Measurements from ENCODE around the gene CHST11.

Gene CHST11

DNA sequence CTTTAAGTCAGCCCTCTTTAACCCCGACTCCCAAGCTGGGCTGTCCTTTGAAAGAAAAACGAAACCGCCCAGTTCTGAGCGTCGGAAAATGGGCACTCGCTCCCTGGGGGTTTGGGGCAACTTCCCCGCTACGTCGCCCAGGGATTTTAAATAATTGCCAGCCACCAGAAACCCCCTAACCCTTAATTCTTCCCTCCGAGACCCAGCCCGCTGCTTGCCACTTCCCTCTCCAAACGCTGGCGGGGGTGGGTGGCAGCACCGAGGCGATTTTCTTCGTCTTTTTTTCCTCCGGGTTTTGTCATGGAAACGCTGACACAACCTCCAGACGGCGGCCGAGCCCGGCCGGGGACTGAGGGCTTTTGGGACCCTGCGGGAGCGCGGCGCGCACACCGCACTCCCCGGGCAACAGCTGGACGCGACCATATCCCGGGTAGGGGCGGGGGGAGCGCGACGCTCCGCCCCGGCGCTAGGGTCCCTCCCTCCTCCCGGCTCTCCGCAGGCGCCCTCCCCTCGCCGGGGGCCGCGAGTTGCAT lies at the start of gene CHST11:
TSS of gene CHST11 (plus strand) at position 532 of the 533 bp plus-strand sequence.
- DNase-seq (ENCODE audit: low read depth), result peak; percentile 83
- peak within 1 kb of the TSS; percentile 85 for H3K4me3 ChIP-seq (ENCODE audit: low read length)
- TF ChIP-seq, protein P1, sequence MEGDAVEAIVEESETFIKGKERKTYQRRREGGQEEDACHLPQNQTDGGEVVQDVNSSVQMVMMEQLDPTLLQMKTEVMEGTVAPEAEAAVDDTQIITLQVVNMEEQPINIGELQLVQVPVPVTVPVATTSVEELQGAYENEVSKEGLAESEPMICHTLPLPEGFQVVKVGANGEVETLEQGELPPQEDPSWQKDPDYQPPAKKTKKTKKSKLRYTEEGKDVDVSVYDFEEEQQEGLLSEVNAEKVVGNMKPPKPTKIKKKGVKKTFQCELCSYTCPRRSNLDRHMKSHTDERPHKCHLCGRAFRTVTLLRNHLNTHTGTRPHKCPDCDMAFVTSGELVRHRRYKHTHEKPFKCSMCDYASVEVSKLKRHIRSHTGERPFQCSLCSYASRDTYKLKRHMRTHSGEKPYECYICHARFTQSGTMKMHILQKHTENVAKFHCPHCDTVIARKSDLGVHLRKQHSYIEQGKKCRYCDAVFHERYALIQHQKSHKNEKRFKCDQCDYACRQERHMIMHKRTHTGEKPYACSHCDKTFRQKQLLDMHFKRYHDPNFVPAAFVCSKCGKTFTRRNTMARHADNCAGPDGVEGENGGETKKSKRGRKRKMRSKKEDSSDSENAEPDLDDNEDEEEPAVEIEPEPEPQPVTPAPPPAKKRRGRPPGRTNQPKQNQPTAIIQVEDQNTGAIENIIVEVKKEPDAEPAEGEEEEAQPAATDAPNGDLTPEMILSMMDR (conservative IDR thresholded peaks at IDR 0.05; ENCODE audit: low read length), result peak; percentile 37

DNA sequence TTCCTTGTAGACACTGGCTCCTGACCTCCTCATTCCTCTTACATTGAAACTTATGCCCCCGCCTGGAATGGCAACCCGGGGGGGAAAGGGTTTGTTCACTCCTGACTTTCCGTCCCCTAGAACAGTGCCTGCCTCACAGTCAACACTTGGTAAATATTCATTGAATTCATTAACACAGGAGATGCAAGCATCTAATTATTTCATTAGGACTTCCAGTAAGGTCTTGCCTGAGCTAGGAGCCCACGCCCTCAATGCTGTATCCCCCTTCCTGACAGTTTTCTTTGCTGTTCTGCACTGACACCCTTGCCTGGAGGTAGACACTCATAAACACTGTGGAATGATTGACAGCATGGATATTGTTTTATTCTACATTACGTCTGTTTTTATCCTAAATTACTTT lies 49.3 kb upstream of the CHST11 start:
- TF ChIP-seq, protein P1 (conservative IDR thresholded peaks at IDR 0.05; ENCODE audit: low read length), result no peak
- H3K4me3 ChIP-seq (ENCODE audit: low read length), result no peak overlapping the region
- DNase-seq (ENCODE audit: low read depth), result no peak

DNA sequence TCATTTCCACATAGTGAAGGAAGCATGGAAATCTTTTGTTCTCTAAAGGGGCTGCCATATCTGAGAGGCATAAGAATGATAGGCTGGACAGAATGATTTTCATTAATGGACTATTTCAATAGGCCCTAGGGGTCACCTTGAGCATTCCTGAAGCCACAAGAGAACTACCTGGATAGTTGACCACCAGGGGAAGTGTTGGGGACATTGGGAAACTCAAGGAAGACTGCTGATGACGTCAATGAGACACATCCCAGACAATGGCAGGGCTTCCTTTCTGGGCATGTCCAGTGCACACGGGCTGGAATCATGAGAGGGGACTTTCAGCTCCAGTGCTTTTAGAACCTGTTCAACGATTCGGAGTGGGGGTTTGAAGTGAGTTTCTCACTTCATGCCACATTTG lies 48.8 kb upstream of the CHST11 start:
- TF ChIP-seq, protein P1 (conservative IDR thresholded peaks at IDR 0.05; ENCODE audit: low read length), result no peak
- no peak for DNase-seq (ENCODE audit: low read depth)
- H3K4me3 ChIP-seq (ENCODE audit: low read length), result no peak overlapping the region

DNA sequence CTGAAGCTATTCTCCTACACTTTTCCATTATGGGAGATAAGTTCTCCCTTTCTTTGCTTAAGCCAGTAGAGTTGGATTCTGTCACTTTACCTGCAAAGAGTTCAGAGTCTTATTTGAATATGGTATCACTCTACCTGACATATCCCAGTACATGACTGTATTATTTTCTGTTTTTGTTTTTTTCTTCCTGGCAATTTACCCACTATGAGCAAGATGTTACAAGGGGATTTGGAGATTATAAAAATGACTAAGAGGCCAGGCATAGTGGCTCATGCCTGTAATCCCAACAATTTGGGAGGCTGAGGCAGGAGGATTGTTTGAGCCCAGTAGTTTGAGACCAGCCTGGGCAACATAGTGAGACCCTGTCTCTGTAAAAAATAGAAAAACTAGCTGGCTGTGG lies 46.4 kb upstream of the CHST11 start:
- DNase-seq (ENCODE audit: low read depth), result no peak
- TF ChIP-seq, protein P1 (conservative IDR thresholded peaks at IDR 0.05; ENCODE audit: low read length), result no peak
- H3K4me3 ChIP-seq (ENCODE audit: low read length), result no peak overlapping the region

DNA sequence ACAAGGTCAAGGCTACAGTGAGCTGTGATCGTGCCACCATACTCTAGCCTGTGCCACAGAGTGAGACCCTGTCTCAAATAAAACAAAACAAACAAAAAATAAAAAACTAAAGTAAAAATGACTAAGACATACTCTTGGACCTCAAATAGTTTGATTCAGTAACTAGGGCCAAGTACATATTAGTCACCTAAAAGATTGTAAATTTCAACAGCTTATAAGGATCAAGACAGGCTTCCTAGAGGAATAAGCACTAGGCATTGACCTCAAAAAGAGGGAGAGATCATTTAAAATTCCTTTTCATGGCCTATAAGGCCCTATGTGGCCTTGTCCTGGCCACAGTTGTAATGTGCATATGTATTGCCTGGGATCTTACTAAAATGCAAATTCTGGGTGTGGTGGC lies 46.0 kb upstream of the CHST11 start:
- TF ChIP-seq, protein P1 (conservative IDR thresholded peaks at IDR 0.05; ENCODE audit: low read length), result no peak
- DNase-seq (ENCODE audit: low read depth), result peak; percentile 15
- H3K4me3 ChIP-seq (ENCODE audit: low read length), result no peak overlapping the region

DNA sequence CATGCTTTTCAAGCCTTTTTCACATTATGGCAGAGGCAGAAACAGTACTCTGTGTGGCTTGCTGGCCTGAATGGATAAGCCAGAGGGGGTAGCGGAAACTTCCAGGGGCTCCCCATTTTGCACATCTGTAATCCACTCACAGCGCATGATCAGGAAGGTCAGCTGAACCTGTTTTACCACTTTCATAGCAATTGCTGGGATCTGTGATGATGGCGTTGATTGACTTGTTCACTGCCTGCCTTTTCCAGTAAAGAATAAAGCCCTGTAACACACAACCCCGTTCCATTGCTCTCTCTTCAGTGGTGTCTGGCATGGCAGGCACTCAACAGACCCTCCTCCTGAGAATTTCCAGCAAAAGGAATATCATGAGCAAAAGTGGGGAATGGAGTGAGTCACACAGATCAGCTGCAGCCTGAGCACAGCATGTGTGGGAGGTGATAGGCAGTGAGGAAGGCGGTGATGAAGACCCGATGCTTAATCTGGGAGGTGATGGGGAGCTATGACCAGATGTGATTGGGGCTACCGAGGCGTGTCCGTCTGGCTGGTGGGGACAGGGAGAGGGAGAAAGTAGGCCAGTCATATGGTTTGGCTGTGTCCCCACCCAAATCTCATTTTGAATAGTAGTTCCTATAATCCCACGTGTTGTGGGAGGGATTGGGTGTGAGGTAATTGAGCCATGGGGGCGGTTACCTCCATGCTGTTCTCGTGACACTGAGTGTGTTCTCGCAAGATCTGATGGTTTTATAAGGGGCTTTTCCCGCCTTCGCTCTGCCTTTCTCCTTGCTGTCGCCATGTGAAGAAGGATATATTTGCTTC lies 44.7 kb upstream of the CHST11 start:
- no peak for DNase-seq (ENCODE audit: low read depth)
- TF ChIP-seq, protein P1 (conservative IDR thresholded peaks at IDR 0.05; ENCODE audit: low read length), result no peak
- H3K4me3 ChIP-seq (ENCODE audit: low read length), result no peak overlapping the region

DNA sequence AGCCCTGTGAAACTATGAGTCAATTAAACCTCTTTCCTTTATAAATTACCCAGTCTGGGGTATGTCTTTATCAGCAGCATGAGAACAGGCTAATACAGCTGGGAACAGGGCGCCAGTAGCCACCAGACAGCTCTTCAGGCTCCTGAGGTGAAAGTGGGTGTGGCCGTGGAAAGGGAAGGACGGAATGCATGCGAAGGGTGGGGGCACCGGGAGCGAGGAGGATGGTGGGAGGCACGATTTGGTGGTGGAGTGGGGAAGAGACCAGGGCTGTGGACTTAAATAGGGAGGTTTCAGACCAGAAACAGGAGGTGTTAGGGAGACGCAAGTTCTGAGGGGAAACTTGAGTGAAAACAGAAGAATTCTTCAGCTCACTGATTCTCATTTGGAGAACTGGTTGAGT lies 44.1 kb upstream of the CHST11 start:
- H3K4me3 ChIP-seq (ENCODE audit: low read length), result no peak overlapping the region
- DNase-seq (ENCODE audit: low read depth), result no peak
- TF ChIP-seq, protein P1 (conservative IDR thresholded peaks at IDR 0.05; ENCODE audit: low read length), result no peak

Measured in AG10803 (cell line).